HepG2 (cell line): Measurements from ENCODE around the gene DCAF7.

Experiments
- ARID3A ChIP-seq: IDR thresholded peaks from 2 replicates; pipeline ENCODE4 v1.6.1; 2012; ENCODE audit warnings: low read depth, low read length, improper control_type of control experiment
- JUNB ChIP-seq: sonication (generic); formaldehyde crosslinking; IDR thresholded peaks from 2 replicates; pipeline ENCODE4 v1.8.0; 2022; ENCODE audit warnings: missing genetic modification reagents, mild to moderate bottlenecking, borderline replicate concordance
- POLR2A ChIP-seq, 2 experiments: IDR thresholded peaks; 2 replicates each; pipeline ENCODE4 v1.6.1; 2011; ENCODE audit warnings: low read depth in 2 of 2, low read length in 2 of 2, mild to moderate bottlenecking in 1 of 2, moderate library complexity in 1 of 2; ENCODE audit not compliant: insufficient read depth in 1 of 2
- SATB2 ChIP-seq: sonication (generic); formaldehyde crosslinking; IDR thresholded peaks from 2 replicates; pipeline ENCODE4 v1.5.0; 2020; ENCODE audit warnings: missing genetic modification reagents
- SP1 ChIP-seq, 2 experiments: fragments of 450-650 bp in 1 of 2; sonication (generic) in 1 of 2; formaldehyde crosslinking in 1 of 2; IDR thresholded peaks; 2 replicates each; pipeline versions ENCODE4 v1.4.0 to v1.6.1; 2016 to 2020; ENCODE audit warnings: missing genetic modification reagents in 1 of 2
- SUZ12 ChIP-seq: fragments of 150-350 bp; IDR thresholded peaks from 2 replicates; pipeline ENCODE4 v1.6.1; 2014; ENCODE audit warnings: low read depth, low read length
- TAF1 ChIP-seq: sonication (generic); formaldehyde crosslinking; IDR thresholded peaks from 2 replicates; pipeline ENCODE4 v1.4.0; 2020; ENCODE audit warnings: missing genetic modification reagents

DNA sequence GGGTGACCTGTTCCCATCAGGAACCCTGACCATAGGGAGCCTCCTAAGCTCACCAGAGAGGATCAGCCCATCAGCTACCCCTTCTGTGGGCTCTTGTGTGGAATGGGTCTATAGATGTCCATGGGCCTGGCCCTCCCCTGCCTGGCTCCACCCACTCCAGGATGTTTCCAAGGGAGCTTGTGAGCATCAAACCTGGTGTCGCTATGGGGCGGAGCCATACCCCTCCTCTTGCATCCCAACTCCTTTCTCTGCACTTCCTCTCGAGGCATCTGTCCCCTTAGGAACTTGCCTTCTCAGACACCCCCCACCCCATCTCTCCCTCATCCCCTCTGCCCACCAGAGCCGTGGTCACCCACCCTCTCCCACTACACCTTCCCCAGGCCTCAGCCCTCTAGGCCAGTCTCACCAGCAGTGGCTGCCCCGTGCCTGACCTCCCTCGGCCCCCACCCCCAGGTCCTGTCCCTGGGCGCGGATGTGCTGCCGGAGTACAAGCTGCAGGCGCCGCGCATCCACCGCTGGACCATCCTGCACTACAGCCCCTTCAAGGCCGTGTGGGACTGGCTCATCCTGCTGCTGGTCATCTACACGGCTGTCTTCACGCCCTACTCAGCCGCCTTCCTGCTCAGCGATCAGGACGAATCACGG lies 16.7 kb upstream of the DCAF7 start:
- TF ChIP-seq SUZ12 (no peak), POLR2A (IDR thresholded peaks at IDR 0.05; ENCODE audit: insufficient read depth in 1 of 2, low read depth in 2 of 2, low read length in 2 of 2) (no peak), ARID3A (no peak), SATB2 (no peak), SP1 (IDR thresholded peaks at IDR 0.05) (no peak), SP1 (CRISPR knock-in tag; IDR thresholded peaks at IDR 0.05) (no peak), TAF1 (no peak), JUNB (no peak)
